Stimulated activated CD4-positive, alpha-beta T cell treated with anti-CD3 and anti-CD28 coated beads, Interleukin-15, amount 100 ng/mL, for 48 hours (primary cell): Measurements from ENCODE around the gene PDZRN3.

ENCODE experiments used
- DNase-seq, 2 donors: peaks; one replicate each; pipeline ENCODE4 v3.0.0-alpha.2; 2020; ENCODE audit warnings: low read depth in 2 of 2

The PDZRN3 gene

DNA sequence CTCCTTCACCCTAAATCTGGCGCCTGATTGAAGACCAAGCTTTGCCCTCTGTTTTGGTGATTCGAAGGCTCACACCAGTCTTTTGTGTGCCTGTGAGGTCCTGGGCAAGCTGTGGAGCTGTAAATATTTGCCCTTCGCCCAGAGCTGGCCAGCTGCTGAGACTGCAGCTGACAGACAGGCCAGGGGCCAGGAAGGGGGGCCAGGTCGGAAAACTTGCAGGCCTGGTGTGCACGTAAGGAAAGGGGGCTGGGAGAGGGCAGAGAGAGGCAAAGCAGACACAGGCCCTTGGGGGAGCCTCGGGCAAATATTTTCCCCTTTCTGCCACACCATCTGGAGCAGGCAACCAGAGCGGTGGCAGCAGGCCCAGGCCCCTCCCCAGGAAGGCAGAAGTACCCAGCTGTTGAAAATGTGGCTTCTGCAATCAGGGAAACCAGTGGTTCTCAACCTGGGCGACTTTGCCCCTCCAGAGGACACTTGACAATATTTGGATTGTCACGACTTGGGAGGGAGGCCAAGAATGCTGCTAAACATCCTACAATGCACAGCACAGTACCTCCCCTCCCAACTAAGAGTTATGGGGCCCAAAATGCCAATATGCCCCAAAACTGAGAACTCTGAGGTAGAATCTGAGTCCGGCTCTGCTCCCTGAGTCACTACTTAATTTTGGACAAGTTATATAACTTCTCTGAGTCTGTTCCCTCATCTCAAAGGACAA is 2.5 kb downstream of the PDZRN3 start:
- no peak for DNase-seq

DNA sequence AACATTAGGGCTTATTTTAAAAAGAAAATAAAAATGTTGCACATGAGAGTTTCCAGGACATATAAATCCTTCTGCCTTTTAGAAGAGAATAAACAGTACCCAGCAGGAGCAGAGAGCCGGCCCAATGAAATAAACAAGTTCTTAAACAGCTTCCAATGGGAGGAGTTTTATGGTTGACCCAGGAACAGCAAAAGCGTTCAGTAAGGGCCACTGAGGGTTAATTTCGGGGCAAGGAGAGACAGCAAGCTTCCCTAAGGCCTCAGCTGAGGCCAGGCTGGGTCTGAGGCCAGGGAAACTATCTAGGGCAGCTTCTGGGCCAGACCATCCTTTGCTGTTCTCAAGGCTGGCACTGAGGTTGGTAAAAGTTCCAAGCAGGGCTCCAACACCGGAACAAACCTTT is 3.4 kb downstream of the PDZRN3 start:
- DNase-seq = no peak

DNA sequence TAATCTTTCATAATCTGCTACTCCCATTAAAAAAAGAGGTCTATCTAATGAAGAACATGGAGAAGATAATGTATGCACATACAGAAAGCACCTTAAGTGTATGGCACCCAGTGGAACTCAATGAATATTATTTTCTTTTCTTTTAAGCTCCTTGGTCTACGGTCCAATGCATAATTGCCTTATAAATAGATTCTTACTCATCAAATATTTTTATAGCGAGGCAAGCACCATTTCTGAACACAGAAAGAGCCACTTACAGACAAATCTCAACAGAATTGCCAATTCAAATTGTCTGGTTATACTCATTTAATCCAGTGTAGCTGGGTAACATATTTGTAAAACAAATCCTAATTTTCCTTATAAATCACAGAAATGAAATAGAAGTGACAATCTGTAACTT is 6.3 kb downstream of the PDZRN3 start:
- DNase-seq = no peak

DNA sequence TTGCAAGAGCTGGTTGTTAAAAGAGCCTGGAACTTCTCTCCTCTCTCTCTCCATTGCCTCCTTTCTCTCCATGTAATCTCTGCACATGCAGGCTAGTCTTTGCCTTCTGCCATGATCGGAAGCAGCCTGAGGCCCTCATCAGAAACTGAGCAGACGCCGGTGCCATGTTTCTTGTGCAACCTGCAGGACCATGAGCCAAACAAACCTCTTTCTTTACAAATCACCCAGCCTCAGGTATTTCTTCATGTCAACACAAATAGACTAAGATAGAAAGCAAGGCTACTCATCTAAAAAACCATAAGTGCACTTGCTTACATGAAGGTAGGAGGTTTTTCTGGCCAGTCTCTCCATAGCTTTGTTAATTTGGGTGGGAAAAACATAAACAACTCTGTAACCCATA is 8.7 kb downstream of the PDZRN3 start:
- DNase-seq = no peak

DNA sequence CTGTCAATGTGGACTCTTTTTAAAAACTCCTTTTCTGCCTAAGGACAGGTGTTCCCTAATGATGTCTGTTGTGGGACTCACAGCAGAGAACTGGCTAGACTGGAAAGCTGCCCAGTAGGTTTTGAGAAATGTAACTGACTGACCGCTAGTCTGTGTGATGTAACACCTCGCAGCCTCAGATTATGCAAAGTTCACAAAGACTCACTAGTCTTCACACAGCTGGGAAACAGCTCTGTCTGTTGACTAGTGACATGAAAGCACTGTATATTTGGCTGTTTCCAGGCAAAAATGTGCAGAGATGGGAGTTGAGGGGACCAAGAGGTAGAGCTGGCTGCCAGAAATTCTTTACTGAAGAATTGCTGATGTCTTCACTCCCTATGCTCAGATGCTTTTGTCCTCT is 10.3 kb downstream of the PDZRN3 start:
- DNase-seq = no peak

DNA sequence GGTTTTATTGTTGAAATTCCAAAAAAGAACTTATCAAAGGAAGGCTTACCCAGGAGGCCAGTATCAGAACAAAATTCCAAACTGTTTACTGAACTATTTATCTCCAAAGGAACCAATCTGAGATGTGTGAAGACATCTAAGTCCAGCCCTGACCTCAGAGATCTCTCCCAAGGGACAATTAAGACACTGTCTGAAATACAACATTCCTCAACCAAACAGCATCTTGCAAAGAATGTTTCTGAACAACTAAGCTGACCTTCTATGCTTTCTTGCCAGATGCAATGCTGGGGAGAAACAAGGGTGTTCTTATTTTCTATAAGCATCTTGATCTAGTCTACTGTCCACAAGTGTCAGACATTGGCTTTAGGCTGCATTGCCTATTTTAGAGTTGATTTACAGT is 13.6 kb downstream of the PDZRN3 start:
- no peak for DNase-seq

DNA sequence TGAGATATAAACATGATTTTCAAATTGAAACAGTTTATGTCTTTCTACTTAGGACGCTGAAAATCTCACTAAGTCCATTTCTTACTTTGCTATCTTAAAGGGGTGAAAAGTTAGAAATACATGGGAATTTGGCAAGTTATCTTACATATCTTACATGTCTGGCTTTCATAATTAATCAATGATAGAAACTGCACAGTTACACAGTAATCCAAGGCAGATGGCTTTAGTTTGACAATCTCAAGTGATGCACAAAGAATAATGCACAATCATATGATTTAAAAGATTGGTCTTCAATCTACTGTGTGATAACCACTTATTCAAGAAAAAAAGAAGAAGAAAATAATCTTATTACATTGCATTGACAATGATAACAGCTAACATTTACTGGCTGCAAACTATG is 14.2 kb downstream of the PDZRN3 start:
- no peak for DNase-seq

DNA sequence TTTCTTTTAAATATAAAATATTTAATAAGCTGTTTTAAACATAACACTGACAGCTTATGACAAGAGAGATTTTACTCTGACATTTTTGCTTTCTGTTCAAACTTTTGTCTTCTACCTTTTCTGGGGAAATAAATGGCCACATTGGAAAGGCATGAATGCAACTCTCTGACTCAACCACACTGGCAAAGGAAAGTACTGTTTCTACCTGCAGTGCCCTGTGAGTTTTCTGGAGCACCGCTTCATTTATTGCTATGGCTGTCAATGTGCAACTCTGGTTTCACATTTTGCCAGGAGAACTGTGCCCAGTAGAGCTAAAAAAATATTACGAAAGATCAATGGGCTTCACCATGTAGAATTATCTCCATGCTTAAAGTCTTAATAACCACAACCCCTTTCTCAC is 15.1 kb downstream of the PDZRN3 start:
- no peak for DNase-seq

DNA sequence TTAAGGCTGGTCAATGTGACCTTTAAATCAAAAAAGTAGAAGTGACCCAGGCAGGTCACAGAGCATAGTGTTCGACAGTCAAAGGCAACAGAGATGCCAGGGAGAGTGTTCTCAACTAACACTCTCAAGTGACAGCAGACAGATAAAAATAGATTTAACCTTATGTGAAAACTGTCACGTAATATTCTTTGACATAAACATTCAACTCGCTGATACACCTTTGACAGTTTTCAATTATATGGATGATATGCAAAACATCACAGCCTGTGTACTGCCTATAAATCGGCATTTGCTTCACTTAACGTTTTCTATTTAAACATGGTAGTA is 15.5 kb downstream of the PDZRN3 start:
- DNase-seq = no peak

DNA sequence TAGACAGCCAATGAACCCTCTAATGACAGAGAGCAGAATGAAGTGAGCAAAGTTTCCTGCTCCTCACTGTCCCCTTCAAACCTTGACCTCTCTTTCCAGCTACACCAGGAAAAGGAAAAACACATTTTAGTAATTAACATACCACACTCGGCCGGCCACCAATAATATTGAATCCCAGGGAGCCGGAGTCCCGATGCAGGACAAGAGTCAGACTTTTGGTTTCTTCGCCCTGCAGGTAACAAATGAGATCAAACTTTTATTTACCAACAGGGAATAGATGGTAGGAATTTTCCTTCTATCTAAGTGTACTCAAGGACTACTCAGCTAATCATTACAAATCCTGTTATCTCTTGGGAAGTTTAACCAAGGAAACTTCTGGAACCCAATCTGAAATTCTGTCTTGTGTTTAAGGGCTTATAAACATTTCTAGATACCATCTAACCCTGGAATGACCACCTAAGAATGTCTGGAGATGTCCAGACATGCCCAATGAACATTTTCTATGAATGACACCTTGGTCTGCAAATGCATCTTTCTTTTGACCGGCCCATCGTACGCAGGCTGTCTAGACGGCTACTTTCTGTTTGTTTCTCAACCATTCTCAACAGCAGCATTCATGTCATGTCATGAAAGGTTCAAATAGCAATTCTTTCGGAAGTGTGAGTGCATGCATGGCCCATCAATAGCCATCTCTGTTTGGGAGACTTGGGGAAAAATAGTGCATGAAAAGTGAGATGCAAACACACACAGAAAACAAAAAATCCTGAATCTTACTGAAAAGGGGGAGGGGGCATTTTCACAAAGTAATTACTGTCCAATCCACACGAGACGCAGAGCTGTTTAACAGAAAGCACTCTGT is 16.1 kb downstream of the PDZRN3 start:
- no peak for DNase-seq

DNA sequence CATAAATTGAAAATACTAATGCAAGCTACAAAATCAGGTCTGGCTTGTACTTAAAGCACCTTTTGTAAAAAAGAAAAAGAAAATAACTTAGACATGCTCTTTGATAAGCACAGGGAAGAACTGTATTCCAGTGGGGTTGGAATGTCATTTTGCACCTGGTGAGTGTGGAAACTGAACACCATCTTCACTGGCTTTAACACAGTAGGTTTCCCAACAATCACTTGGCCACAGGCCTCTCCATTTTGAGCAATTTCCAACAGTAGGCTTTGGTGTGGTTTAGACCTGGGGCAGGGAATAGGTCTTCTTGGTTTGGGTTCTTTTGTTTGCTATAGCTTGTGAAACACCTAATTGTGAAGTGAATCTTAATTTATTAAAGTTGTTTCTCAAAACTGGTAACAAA is 18.9 kb downstream of the PDZRN3 start:
- no peak for DNase-seq

DNA sequence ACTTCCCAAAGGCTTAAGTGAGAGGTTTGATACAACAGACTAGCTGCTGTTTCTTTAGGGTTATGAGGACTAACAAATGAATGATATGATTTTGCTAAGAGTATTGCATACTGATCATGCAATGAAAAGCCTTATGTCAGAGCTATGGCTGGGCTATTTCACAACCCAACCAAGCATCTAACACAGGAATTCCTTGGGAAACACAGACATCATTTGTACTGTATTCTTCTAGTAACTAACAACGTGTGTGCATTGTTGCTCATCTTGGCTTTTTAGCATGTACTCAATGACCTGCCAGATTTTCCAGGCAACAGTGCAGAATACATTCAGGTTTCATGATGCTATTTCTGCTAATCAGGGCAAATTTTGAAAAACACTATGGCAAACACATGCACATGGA is 19.3 kb downstream of the PDZRN3 start:
- no peak for DNase-seq

DNA sequence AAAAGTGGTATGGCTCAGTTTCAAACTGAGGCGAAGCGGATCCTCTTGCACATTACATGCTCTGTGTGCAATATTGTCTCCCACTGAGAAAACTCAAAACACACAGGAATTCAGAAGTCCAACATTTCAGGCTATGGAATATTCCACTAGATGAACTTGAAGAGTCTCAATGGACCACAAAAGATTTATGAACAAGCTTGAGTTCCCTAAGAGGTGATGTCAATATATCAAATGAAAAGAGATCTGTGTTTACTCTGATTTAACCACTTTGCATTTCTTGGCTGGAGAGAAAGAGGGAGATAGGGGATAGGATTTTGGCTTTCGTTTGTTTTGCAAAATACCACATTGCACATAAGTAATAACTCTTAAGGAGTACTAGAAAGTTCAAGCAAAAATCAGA is 20.3 kb downstream of the PDZRN3 start:
- no peak for DNase-seq

DNA sequence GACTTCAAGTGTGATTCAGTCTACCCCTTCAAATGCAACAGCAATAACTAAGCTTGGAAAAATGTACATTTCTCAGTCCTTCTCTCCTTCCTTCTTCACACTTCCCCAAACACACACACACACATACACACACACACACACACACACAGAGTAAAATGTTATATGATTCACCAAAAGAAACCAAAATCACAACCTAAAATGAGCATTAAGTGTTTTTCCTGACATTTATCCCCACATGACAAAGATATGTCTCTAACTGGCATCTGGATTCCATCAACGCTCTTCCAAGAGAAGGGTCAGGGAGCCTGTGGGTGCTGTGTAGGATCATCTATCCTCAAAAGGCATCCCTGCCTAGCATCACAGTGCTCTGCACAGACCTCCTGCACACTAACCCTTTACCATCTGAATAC is 21.0 kb downstream of the PDZRN3 start:
- no peak for DNase-seq

DNA sequence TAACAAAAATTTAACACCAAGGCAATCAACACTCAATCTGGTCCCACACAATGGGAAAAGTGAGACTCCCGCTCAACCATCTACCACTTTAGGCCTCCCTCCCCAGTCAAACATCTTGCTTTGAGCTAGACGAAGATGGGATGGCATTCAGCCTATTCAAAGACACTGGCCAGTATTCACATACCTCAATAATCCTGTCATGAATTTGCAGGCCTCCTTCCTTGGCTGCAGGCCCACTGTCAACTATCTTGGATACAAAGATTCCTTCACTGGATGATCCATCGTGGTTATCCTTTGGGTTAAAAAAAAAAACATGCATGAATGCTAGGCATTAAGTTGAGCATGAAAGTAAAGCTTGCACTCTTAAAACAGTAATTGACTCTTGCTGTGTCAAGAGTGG is 22.6 kb downstream of the PDZRN3 start:
- no peak for DNase-seq

DNA sequence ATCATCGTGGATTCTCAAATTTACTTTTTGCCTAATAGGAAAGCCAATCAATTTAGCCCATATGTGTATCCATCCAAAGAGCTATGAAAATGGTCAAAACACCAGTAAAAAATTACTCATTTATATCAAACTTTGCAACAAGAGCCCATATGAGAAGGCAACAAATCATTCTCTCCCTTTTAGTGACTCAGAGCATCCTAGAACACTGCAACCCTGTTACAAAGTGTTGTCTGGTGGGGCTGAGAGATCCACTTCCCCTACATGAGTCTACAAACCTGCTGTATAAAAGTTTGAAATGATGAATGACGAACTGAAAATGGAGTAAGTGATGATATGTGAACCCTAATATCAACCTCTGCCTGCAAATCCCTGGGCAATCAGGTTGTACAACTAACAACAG is 23.3 kb downstream of the PDZRN3 start:
- DNase-seq = no peak

DNA sequence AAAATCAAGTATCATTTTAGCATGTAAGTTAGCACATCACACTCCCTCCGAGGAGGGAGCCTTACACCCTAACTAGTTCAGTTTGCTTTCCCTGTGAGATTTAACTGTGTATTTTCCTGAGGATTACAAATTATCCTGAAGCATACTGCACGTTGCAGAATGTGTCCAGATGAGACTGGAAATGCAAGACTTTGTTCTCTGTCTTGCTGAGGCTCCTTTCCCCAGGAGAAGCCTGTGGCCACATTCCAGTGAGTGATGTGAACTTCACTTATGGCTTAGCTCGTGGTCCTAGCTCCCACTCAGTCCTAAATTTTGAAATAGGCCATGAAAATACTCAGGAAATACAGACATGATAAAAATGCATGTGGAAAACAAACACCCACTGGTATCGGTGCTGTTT is 23.7 kb downstream of the PDZRN3 start:
- DNase-seq = no peak

DNA sequence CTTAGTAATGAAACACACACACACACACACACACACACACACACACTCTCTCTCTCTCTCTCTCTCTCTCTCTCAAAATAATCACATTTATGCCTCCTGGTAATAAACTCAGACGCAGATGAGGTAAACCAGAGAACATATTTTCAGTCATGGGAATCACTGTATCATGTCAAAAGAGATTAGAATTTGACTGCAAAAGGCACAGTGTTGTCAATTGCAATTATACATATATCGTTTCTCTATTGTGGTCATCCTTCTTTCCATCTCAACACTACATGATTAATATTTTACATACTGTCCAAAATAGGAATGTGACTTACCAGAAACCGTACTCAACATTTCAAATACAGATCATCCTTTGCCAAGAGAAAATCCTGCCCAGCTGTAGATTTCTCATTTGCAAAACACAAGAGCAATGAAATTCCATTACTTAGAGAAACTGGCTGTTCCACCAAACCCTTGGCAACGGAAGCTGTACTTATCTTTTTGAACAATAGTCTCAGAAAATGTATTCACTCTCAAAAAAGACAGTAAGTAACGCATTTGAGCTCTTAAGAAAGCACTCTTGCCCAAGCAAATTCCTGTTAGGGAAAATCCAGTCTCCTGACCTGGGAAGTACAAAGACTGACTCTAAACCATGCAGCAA is 24.3 kb downstream of the PDZRN3 start:
- no peak for DNase-seq

DNA sequence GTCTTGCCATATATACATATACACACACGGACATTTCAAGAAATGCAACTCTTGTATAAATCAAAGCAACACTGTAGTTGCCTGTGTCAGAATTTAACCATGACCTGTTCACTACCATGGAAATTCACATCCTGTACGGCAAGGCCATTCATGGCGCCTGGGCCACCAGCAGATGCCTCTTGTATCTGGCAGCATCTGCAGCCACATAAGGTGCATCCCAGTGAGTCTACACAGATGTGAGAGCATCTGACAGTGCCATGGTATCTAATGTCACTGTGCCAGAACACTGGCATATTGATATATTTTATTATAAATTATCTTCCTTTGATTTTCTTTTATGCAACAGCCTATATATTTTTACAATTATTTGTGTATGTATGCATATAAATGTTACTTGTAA is 25.1 kb downstream of the PDZRN3 start:
- DNase-seq = no peak

DNA sequence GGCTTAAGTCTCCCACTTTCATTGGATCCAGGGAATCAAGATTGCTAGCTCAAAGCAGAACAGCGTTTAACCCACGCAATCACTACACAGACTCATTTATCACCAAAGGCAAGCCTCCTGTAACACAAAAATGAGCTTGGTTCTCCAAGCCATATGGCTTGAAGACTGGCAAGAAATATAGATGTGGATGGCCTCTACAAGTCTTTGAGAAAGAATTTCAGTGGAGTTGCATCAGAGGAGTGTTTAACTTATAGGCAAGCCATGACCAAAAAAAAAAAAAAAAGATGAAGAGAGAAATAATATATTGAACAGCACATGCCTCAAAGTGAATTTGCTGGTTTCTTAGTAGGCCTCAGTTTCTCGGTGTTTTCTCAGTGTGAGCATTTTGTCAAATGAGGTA is 27.3 kb downstream of the PDZRN3 start:
- no peak for DNase-seq

DNA sequence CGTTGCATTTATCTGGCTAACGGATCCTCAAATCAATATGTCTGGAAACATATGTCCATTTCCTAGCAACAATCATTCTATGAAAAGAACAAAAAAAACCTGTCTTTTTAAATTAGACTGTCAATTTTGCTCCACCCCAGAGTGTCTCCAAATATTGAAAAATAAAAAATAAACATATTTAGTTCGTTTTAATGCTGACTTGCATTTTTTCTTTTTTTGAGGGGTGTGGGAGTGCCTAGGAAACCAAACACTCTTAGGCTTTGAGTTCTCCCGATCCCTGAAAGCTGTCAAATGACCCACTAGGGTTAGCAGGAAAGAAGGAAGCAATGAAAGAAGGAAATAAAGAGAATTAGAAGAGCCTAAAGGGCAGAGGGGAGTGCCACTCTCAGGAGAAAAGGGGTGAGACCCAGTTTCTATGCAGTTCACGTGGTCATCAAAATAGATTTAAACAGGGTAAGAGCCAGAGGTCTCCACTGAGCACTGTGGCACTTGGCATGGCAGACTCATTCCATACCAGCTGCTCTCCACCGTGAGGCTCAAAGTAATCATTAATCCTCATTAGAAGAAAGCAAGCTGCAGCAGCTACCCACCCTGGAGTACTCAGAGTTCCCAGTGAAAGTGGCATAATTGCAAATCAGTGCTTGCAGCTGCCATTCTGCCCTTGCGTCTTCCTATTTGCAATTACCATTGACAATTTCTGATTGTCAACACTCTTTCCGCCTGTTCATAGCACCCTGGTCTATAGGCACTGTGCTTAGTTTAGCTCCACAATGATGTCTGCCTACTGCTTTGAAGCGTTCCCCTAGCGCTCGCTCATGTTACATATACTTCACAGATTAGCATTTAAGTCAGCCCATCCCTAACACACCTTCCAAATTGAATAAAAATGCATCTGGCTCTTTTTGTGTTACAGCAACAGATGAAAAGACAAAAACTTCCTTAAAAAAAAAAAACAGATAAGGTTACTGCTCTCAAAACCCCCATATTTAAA is 32.3 kb downstream of the PDZRN3 start:
- DNase-seq = no peak

DNA sequence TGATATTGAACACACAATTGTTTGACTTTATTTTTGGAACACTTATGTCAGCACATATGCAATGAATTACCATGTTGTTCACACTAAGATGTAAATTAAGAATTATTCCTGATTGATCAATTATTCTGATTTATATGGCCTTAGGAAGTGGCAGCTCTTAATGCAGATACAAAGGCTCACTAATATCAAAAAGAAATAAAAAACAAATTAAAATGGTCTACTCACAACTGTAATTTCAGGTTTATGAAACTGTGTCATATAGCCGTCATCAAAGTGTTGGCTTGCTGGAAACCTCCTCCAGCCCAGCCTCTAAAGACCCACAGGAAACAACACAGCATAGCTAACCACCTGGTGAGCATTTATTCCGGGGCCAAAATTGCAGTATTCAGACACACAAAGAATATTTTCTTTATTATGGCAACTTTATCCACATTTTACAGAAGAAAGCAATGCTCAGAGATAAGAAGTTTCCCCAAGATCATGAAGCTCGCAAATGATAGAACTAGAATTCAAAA is 33.4 kb downstream of the PDZRN3 start:
- DNase-seq = no peak
